ENCODE measurements around the gene NCKAP5. TPM values are rescaled to one million over a fixed set of nuclear protein-coding genes. Genes with fewer than 3 reads are reported as not detected.

The NCKAP5 gene
- total and polyA plus RNA-seq, 9 of the 15 experiments (the other 6 are each of a cell fraction or from before 2014, with no cell fraction given), result not detected

DNA sequence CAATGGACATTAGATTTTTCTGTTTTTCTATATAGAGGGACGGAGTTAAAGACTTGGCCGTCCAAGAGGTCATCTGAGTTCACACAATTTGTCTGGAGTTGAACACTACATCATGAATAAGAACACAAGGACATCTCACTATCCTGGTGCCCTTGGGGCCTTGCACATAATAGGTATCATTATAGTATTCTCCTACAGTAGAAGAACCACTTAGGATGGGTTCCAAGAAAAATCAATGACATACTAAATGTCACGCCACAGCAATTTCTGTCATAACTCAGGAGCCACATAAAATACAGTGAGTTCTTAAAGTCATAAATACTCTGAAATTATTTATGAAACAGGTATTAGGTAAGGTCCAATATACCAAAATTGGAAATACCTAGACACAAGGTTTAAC lies 154.4 kb downstream of the NCKAP5 start:
- no TSS peak for BruUV-seq (replicated peaks)
- Histone ChIP-seq H4K20me1 (replicated peaks; ENCODE audit: control insufficient read depth, insufficient read depth, low read length) (no peaks in the 10 kb centered on the region), H3K4me1 (replicated peaks in 1 of 2; ENCODE audit: control insufficient read depth in 2 of 2, insufficient read depth in 2 of 2, low read length in 2 of 2) (no peaks in the 10 kb centered on the region), H2AFZ (ENCODE audit: low read depth, low read length) (no peak overlapping the region), H3K9ac (ENCODE audit: insufficient read depth in 1 of 2, low read depth in 2 of 2, low read length in 2 of 2) (no peak overlapping the region), H3K36me3 (ENCODE audit: control insufficient read depth, insufficient read depth, low read length) (no peaks in the 10 kb centered on the region), H3K4me2 (ENCODE audit: insufficient read depth, low read length) (no peak overlapping the region), H3K27ac (ENCODE audit: extremely low read depth, low read depth, low read length) (no peak overlapping the region), H3K79me2 (ENCODE audit: control insufficient read depth, insufficient read depth, low read length) (no peaks in the 10 kb centered on the region), H3K9me3 (replicated peaks; ENCODE audit: control insufficient read depth, insufficient read depth, low read depth, low read length) (no peaks in the 10 kb centered on the region), H3K9me1 (ENCODE audit: control insufficient read depth, insufficient read depth, low read length) (no peaks in the 10 kb centered on the region), H3K4me3 (no peak overlapping the region), H3K27me3 (ENCODE audit: control insufficient read depth in 2 of 2, insufficient read depth in 2 of 2, low read length in 2 of 2) (no peaks in the 10 kb centered on the region)
- no peak for TF ChIP-seq KAT2B (IDR thresholded peaks at IDR 0.05; ENCODE audit: low read depth, low read length)
- TF ChIP-seq, protein P1, sequence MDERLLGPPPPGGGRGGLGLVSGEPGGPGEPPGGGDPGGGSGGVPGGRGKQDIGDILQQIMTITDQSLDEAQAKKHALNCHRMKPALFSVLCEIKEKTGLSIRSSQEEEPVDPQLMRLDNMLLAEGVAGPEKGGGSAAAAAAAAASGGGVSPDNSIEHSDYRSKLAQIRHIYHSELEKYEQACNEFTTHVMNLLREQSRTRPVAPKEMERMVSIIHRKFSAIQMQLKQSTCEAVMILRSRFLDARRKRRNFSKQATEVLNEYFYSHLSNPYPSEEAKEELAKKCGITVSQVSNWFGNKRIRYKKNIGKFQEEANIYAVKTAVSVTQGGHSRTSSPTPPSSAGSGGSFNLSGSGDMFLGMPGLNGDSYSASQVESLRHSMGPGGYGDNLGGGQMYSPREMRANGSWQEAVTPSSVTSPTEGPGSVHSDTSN (CRISPR knock-in tag; IDR thresholded peaks at IDR 0.05; ENCODE audit: low read depth), result no peak
- TF ChIP-seq, protein P1 (tag; conservative IDR thresholded peaks at IDR 0.05; ENCODE audit: low read depth), result no peak
- no peak for TF ChIP-seq RFX5 (IDR thresholded peaks at IDR 0.05; ENCODE audit: low read depth, low read length)
- TF ChIP-seq TAL1 (IDR thresholded peaks at IDR 0.05), result no peak
- TF ChIP-seq WHSC1 (IDR thresholded peaks at IDR 0.05; ENCODE audit: low read length), result no peak
- TF ChIP-seq FOXK1 (CRISPR knock-in tag; IDR thresholded peaks at IDR 0.05; ENCODE audit: borderline replicate concordance), result no peak
- no peak for TF ChIP-seq ZNF583 (CRISPR knock-in tag; IDR thresholded peaks at IDR 0.05)
- no peak for TF ChIP-seq HDAC6 (IDR thresholded peaks at IDR 0.05; ENCODE audit: low read depth, low read length)
- in situ Hi-C loops (cut with MboI) (no loop called here), intact Hi-C loops (cut with micrococcal nuclease) (no loop called here)
- WGBS (ENCODE audit: insufficient coverage, low coverage, missing lambda C conversion rate), result 0% methylated on average over 3 of the region's 3 CpGs
- no peak for DNase-seq (ENCODE audit: extremely low read depth in 1 of 4, low spot score in 3 of 4)
- no peak for FAIRE-seq
- POLR2A ChIA-PET, result no interaction called here
- ATAC-seq, result no peak
- CTCF ChIA-PET (ENCODE audit: low intra/inter-chr PET ratio), result no interaction called here

Data from K562 (cell line).